ENCODE measurements around the gene COL25A1. TPM values are rescaled to one million over a fixed set of nuclear protein-coding genes. Genes with fewer than 3 reads are reported as not detected.

COL25A1 gene
- total RNA-seq, 2 experiments from 2014 or later, result not detected

- ChIA-PET POLR2A (no interaction called here), CTCF (no interaction called here)
- H3K36me3 Mint-ChIP-seq (ENCODE audit: low read depth), result no peaks in the 10 kb centered on the region
- no peaks in the 10 kb centered on the region for H3K9me3 Mint-ChIP-seq (ENCODE audit: insufficient read depth)
- H3K27me3 Mint-ChIP-seq (ENCODE audit: low read depth), result peaks cover 15% of the 10 kb centered on the region
- DNase-seq (no peak), ATAC-seq (no peak)
- H3K27ac Mint-ChIP-seq, result no peak overlapping the region
- H3K4me1 Mint-ChIP-seq (ENCODE audit: low read depth), result no peaks in the 10 kb centered on the region
- H3K4me3 Mint-ChIP-seq, result no peak overlapping the region
Measured at GRCh38 chr4:109177096-109177810, 125.2 kb downstream of the COL25A1 start.

GRCh38 chr4:109174224-109174953 is 128.1 kb downstream of the COL25A1 start:
- no peak overlapping the region for H3K27ac Mint-ChIP-seq
- ChIA-PET CTCF (no interaction called here), POLR2A (no interaction called here)
- no peaks in the 10 kb centered on the region for H3K36me3 Mint-ChIP-seq (ENCODE audit: low read depth)
- no peaks in the 10 kb centered on the region for H3K4me1 Mint-ChIP-seq (ENCODE audit: low read depth)
- no peaks in the 10 kb centered on the region for H3K9me3 Mint-ChIP-seq (ENCODE audit: insufficient read depth)
- H3K4me3 Mint-ChIP-seq, result no peak overlapping the region
- DNase-seq, result no peak
- ATAC-seq, result no peak
- H3K27me3 Mint-ChIP-seq (ENCODE audit: low read depth), result peaks cover 7% of the 10 kb centered on the region

GRCh38 chr4:109172301-109172700 is 130.2 kb downstream of the COL25A1 start:
- ATAC-seq (no peak), DNase-seq (no peak)
- Mint-ChIP-seq H3K27ac (no peak overlapping the region), H3K4me3 (no peak overlapping the region), H3K27me3 (ENCODE audit: low read depth) (peaks cover 17% of the 10 kb centered on the region), H3K36me3 (ENCODE audit: low read depth) (no peaks in the 10 kb centered on the region), H3K9me3 (ENCODE audit: insufficient read depth) (no peaks in the 10 kb centered on the region), H3K4me1 (ENCODE audit: low read depth) (no peaks in the 10 kb centered on the region)
- CTCF ChIA-PET, result no interaction called here
- POLR2A ChIA-PET, result no interaction called here

GRCh38 chr4:109171070-109171469 is 131.4 kb downstream of the COL25A1 start:
- no peak overlapping the region for H3K27ac Mint-ChIP-seq
- no peaks in the 10 kb centered on the region for H3K36me3 Mint-ChIP-seq (ENCODE audit: low read depth)
- H3K4me1 Mint-ChIP-seq (ENCODE audit: low read depth), result no peaks in the 10 kb centered on the region
- peaks cover 20% of the 10 kb centered on the region for H3K27me3 Mint-ChIP-seq (ENCODE audit: low read depth)
- no peak for DNase-seq
- POLR2A ChIA-PET, result no interaction called here
- no peak for ATAC-seq
- CTCF ChIA-PET, result no interaction called here
- no peaks in the 10 kb centered on the region for H3K9me3 Mint-ChIP-seq (ENCODE audit: insufficient read depth)
- no peak overlapping the region for H3K4me3 Mint-ChIP-seq

GRCh38 chr4:109169170-109169569 is 133.3 kb downstream of the COL25A1 start:
- Mint-ChIP-seq H3K27ac (no peak overlapping the region), H3K27me3 (ENCODE audit: low read depth) (peaks cover 21% of the 10 kb centered on the region), H3K9me3 (ENCODE audit: insufficient read depth) (no peaks in the 10 kb centered on the region), H3K36me3 (ENCODE audit: low read depth) (no peaks in the 10 kb centered on the region), H3K4me3 (no peak overlapping the region), H3K4me1 (ENCODE audit: low read depth) (no peaks in the 10 kb centered on the region)
- POLR2A ChIA-PET, result no interaction called here
- ATAC-seq (no peak), DNase-seq (no peak)
- CTCF ChIA-PET, result no interaction called here

- H3K36me3 Mint-ChIP-seq (ENCODE audit: low read depth), result no peaks in the 10 kb centered on the region
- H3K4me3 Mint-ChIP-seq, result no peak overlapping the region
- ChIA-PET CTCF (no interaction called here), POLR2A (no interaction called here)
- no peak overlapping the region for H3K27ac Mint-ChIP-seq
- H3K9me3 Mint-ChIP-seq (ENCODE audit: insufficient read depth), result no peaks in the 10 kb centered on the region
- H3K4me1 Mint-ChIP-seq (ENCODE audit: low read depth), result no peaks in the 10 kb centered on the region
- no peak for ATAC-seq
- peaks cover 17% of the 10 kb centered on the region for H3K27me3 Mint-ChIP-seq (ENCODE audit: low read depth)
- no peak for DNase-seq
Measured at GRCh38 chr4:109166586-109166985, 135.9 kb downstream of the COL25A1 start.

GRCh38 chr4:109166126-109166525 is 136.3 kb downstream of the COL25A1 start:
- Mint-ChIP-seq H3K27ac (no peak overlapping the region), H3K4me1 (ENCODE audit: low read depth) (no peaks in the 10 kb centered on the region), H3K27me3 (ENCODE audit: low read depth) (peaks cover 17% of the 10 kb centered on the region), H3K36me3 (ENCODE audit: low read depth) (no peaks in the 10 kb centered on the region), H3K9me3 (ENCODE audit: insufficient read depth) (no peaks in the 10 kb centered on the region), H3K4me3 (no peak overlapping the region)
- ATAC-seq, result no peak
- POLR2A ChIA-PET, result no interaction called here
- DNase-seq, result no peak
- CTCF ChIA-PET, result no interaction called here

- no peaks in the 10 kb centered on the region for H3K4me1 Mint-ChIP-seq (ENCODE audit: low read depth)
- no peaks in the 10 kb centered on the region for H3K36me3 Mint-ChIP-seq (ENCODE audit: low read depth)
- no peak overlapping the region for H3K4me3 Mint-ChIP-seq
- CTCF ChIA-PET, result no interaction called here
- ATAC-seq, result no peak
- DNase-seq, result no peak
- H3K9me3 Mint-ChIP-seq (ENCODE audit: insufficient read depth), result no peaks in the 10 kb centered on the region
- peaks cover 18% of the 10 kb centered on the region for H3K27me3 Mint-ChIP-seq (ENCODE audit: low read depth)
- no peak overlapping the region for H3K27ac Mint-ChIP-seq
- POLR2A ChIA-PET, result no interaction called here
Measured at GRCh38 chr4:109164011-109164410, 138.4 kb downstream of the COL25A1 start.

GRCh38 chr4:109163493-109163892 is 139.0 kb downstream of the COL25A1 start:
- DNase-seq (no peak), ATAC-seq (no peak)
- CTCF ChIA-PET, result no interaction called here
- H3K36me3 Mint-ChIP-seq (ENCODE audit: low read depth), result no peaks in the 10 kb centered on the region
- POLR2A ChIA-PET, result no interaction called here
- no peaks in the 10 kb centered on the region for H3K4me1 Mint-ChIP-seq (ENCODE audit: low read depth)
- no peak overlapping the region for H3K4me3 Mint-ChIP-seq
- H3K9me3 Mint-ChIP-seq (ENCODE audit: insufficient read depth), result no peaks in the 10 kb centered on the region
- peaks cover 15% of the 10 kb centered on the region for H3K27me3 Mint-ChIP-seq (ENCODE audit: low read depth)
- no peak overlapping the region for H3K27ac Mint-ChIP-seq

GRCh38 chr4:109162759-109163158 is 139.7 kb downstream of the COL25A1 start:
- no peak overlapping the region for H3K27ac Mint-ChIP-seq
- H3K4me1 Mint-ChIP-seq (ENCODE audit: low read depth), result no peaks in the 10 kb centered on the region
- H3K36me3 Mint-ChIP-seq (ENCODE audit: low read depth), result no peaks in the 10 kb centered on the region
- H3K27me3 Mint-ChIP-seq (ENCODE audit: low read depth), result peaks cover 12% of the 10 kb centered on the region
- no peaks in the 10 kb centered on the region for H3K9me3 Mint-ChIP-seq (ENCODE audit: insufficient read depth)
- ChIA-PET CTCF (no interaction called here), POLR2A (no interaction called here)
- ATAC-seq (no peak), DNase-seq (no peak)
- H3K4me3 Mint-ChIP-seq, result no peak overlapping the region

- H3K36me3 Mint-ChIP-seq (ENCODE audit: low read depth), result no peaks in the 10 kb centered on the region
- H3K27ac Mint-ChIP-seq, result no peak overlapping the region
- DNase-seq, result no peak
- no peak overlapping the region for H3K4me3 Mint-ChIP-seq
- POLR2A ChIA-PET, result no interaction called here
- ATAC-seq, result no peak
- CTCF ChIA-PET, result no interaction called here
- peaks cover 12% of the 10 kb centered on the region for H3K27me3 Mint-ChIP-seq (ENCODE audit: low read depth)
- no peaks in the 10 kb centered on the region for H3K4me1 Mint-ChIP-seq (ENCODE audit: low read depth)
- H3K9me3 Mint-ChIP-seq (ENCODE audit: insufficient read depth), result no peaks in the 10 kb centered on the region
Measured at GRCh38 chr4:109160494-109160893, 142.0 kb downstream of the COL25A1 start.

GRCh38 chr4:109157696-109158095 is 144.8 kb downstream of the COL25A1 start:
- ChIA-PET CTCF (no interaction called here), POLR2A (no interaction called here)
- Mint-ChIP-seq H3K4me1 (ENCODE audit: low read depth) (no peaks in the 10 kb centered on the region), H3K27me3 (ENCODE audit: low read depth) (peaks cover 18% of the 10 kb centered on the region), H3K36me3 (ENCODE audit: low read depth) (no peaks in the 10 kb centered on the region), H3K9me3 (ENCODE audit: insufficient read depth) (no peaks in the 10 kb centered on the region), H3K4me3 (no peak overlapping the region), H3K27ac (no peak overlapping the region)
- no peak for DNase-seq
- no peak for ATAC-seq

- Mint-ChIP-seq H3K9me3 (ENCODE audit: insufficient read depth) (no peaks in the 10 kb centered on the region), H3K36me3 (ENCODE audit: low read depth) (no peaks in the 10 kb centered on the region), H3K27me3 (ENCODE audit: low read depth) (peaks cover 18% of the 10 kb centered on the region), H3K27ac (no peak overlapping the region), H3K4me3 (no peak overlapping the region), H3K4me1 (ENCODE audit: low read depth) (no peaks in the 10 kb centered on the region)
- no peak for DNase-seq
- CTCF ChIA-PET, result no interaction called here
- POLR2A ChIA-PET, result no interaction called here
- no peak for ATAC-seq
Measured at GRCh38 chr4:109157205-109157604, 145.3 kb downstream of the COL25A1 start.

All from activated CD8-positive, alpha-beta T cell treated with anti-CD3 and anti-CD28 coated beads, Interleukin-2, amount 10 ng/mL, durations not matched to agents 7 days and 5 days (primary cell).